H1 (cell line): ENCODE data around the gene B3GAT1. TPM values are rescaled to one million over a fixed set of nuclear protein-coding genes. Genes with fewer than 3 reads are reported as not detected.

Source experiments
- CTCF ChIA-PET: fragments of 300-600 bp; sonication (Branson Sonifier 250); formaldehyde crosslinking; loops from one replicate; lab custom pipeline; 2021; ENCODE audit not compliant: partially characterized antibody; lab: Charles Lee
- POLR2A ChIA-PET: fragments of 300-600 bp; sonication (Branson Sonifier 250); formaldehyde crosslinking; loops from one replicate; lab custom pipeline; 2021; ENCODE audit warnings: inconsistent platforms; ENCODE audit not compliant: partially characterized antibody; lab: Charles Lee
- DNase-seq, 2 experiments: peaks; one replicate each; pipeline versions ENCODE4 v3.0.0 to v3.0.0-alpha.2; 2010 to 2022; ENCODE audit warnings: low spot score in 2 of 2, low read depth in 1 of 2, mixed read lengths in 1 of 2
- FAIRE-seq: peaks from 2 replicates; lab custom pipeline; 2011; peaks lifted over from hg19 to GRCh38; lab: Jason Lieb, UNC
- H2AFZ ChIP-seq: 2 replicates; pipeline ENCODE4 v1.8.1; 2012; ENCODE audit warnings: low read length, inconsistent platforms
- H2AK5ac ChIP-seq: 2 replicates; pipeline ENCODE4 v1.6.1; 2013; ENCODE audit warnings: low read depth, low read length
- H2BK120ac ChIP-seq: replicated peaks from 2 replicates; pipeline ENCODE3; 2013; ENCODE audit warnings: low read depth, low read length, inconsistent platforms
- H2BK12ac ChIP-seq: 2 replicates; pipeline ENCODE4 v1.6.1; 2013; ENCODE audit warnings: low read depth, low read length
- H2BK15ac ChIP-seq: 2 replicates; pipeline ENCODE4 v1.6.1; 2013; ENCODE audit warnings: low read length
- H2BK20ac ChIP-seq: 2 replicates; pipeline ENCODE4 v1.6.1; 2013; ENCODE audit warnings: low read length
- H2BK5ac ChIP-seq: 2 replicates; pipeline ENCODE4 v1.6.1; 2013; ENCODE audit warnings: low read depth, low read length
- H3K14ac ChIP-seq: 2 replicates; pipeline ENCODE4 v1.6.1; 2013; ENCODE audit warnings: inconsistent platforms; ENCODE audit not compliant: insufficient read length
- H3K18ac ChIP-seq: 2 replicates; pipeline ENCODE4 v1.6.1; 2013; ENCODE audit warnings: low read length; ENCODE audit errors: extremely low read depth
- H3K23ac ChIP-seq: 2 replicates; pipeline ENCODE4 v1.6.1; 2013; ENCODE audit warnings: inconsistent platforms; ENCODE audit not compliant: insufficient read length
- H3K23me2 ChIP-seq: 2 replicates; pipeline ENCODE4 v1.6.1; 2013; ENCODE audit warnings: low read depth, low read length
- H3K27ac ChIP-seq: 2 replicates; pipeline ENCODE4 v1.6.1; 2011; ENCODE audit warnings: low read depth, low read length, inconsistent platforms
- H3K27me3 ChIP-seq, 4 experiments: replicated peaks in 1 of 4; 1 replicate in 1 of 4; 2 replicates in 3 of 4; pipeline versions ENCODE4 v1.6.1 to v1.8.1; 2011 to 2013; ENCODE audit warnings: low read length in 3 of 4, mild to moderate bottlenecking in 3 of 4, inconsistent platforms in 2 of 4, mixed read lengths in 2 of 4, moderate library complexity in 1 of 4; ENCODE audit not compliant: control insufficient read depth in 3 of 4, insufficient read depth in 3 of 4; ENCODE audit errors: extremely low read depth in 1 of 4
- H3K36me3 ChIP-seq, 4 experiments: 2 replicates each; pipeline versions ENCODE4 v1.6.1 to v1.8.1; 2011 to 2013; ENCODE audit warnings: mild to moderate bottlenecking in 4 of 4, low read length in 3 of 4, moderate library complexity in 2 of 4, control low read depth in 1 of 4, inconsistent platforms in 1 of 4; ENCODE audit not compliant: insufficient read depth in 4 of 4, control insufficient read depth in 2 of 4
- H3K4ac ChIP-seq: replicated peaks from 2 replicates; pipeline ENCODE3; 2013; ENCODE audit warnings: low read length, low read depth, mixed read lengths, inconsistent platforms; ENCODE audit not compliant: insufficient read length
- H3K4me1 ChIP-seq, 4 experiments: replicated peaks in 1 of 4; 1 replicate in 1 of 4; 2 replicates in 3 of 4; pipeline versions ENCODE4 v1.6.1 to v1.8.1; 2011 to 2013; ENCODE audit warnings: low read length in 3 of 4, inconsistent platforms in 2 of 4, mixed read lengths in 1 of 4; ENCODE audit not compliant: insufficient read depth in 4 of 4, control insufficient read depth in 3 of 4
- H3K4me2 ChIP-seq, 2 experiments: 2 replicates each; pipeline versions ENCODE4 v1.6.1 to v1.8.1; 2011 to 2013; ENCODE audit warnings: low read depth in 2 of 2, low read length in 2 of 2, control low read depth in 1 of 2, inconsistent platforms in 1 of 2, mild to moderate bottlenecking in 1 of 2; ENCODE audit not compliant: insufficient read depth in 1 of 2
- H3K4me3 ChIP-seq, 4 experiments: fragments of 200-600, 300-600 bp in 1 of 4; sonication (generic), shearing (Covaris generic), sonication (Bioruptor Twin) in 1 of 4; 2 replicates each; pipeline versions ENCODE4 v1.5.1 to v1.8.1; 2011 to 2016; ENCODE audit warnings: low read length in 4 of 4, low read depth in 3 of 4, control low read depth in 2 of 4, inconsistent platforms in 2 of 4, mild to moderate bottlenecking in 2 of 4, mixed read lengths in 1 of 4, moderate library complexity in 1 of 4; ENCODE audit not compliant: insufficient read depth in 2 of 4; ENCODE audit errors: extremely low read depth in 1 of 4
- H3K56ac ChIP-seq: replicated peaks from 2 replicates; pipeline ENCODE3; 2013; ENCODE audit warnings: low read depth, mild to moderate bottlenecking, mixed read lengths, low read length, inconsistent platforms; ENCODE audit not compliant: insufficient read length
- H3K79me1 ChIP-seq: 2 replicates; pipeline ENCODE4 v1.6.1; 2013; ENCODE audit warnings: low read depth, low read length, control low read depth
- H3K79me2 ChIP-seq, 2 experiments: 2 replicates each; pipeline versions ENCODE4 v1.6.1 to v1.8.1; 2012 to 2013; ENCODE audit warnings: low read length in 2 of 2, mild to moderate bottlenecking in 2 of 2, inconsistent platforms in 1 of 2; ENCODE audit not compliant: insufficient read depth in 2 of 2, control insufficient read depth in 1 of 2
- H3K9ac ChIP-seq, 4 experiments: replicated peaks in 1 of 4; 1 replicate in 1 of 4; 2 replicates in 3 of 4; pipeline versions ENCODE4 v1.6.1 to v1.8.1; 2011 to 2013; ENCODE audit warnings: low read depth in 3 of 4, low read length in 3 of 4, control low read depth in 2 of 4, mild to moderate bottlenecking in 2 of 4, moderate library complexity in 2 of 4, inconsistent platforms in 1 of 4; ENCODE audit errors: extremely low read depth in 1 of 4
- H3K9me3 ChIP-seq, 2 experiments: 2 replicates each; pipeline versions ENCODE4 v1.6.1 to v1.8.1; 2012 to 2013; ENCODE audit warnings: mild to moderate bottlenecking in 2 of 2, moderate library complexity in 2 of 2, control low read depth in 1 of 2, inconsistent platforms in 1 of 2, low read depth in 1 of 2, low read length in 1 of 2, mixed read lengths in 1 of 2; ENCODE audit not compliant: insufficient read depth in 2 of 2
- H4K20me1 ChIP-seq, 2 experiments: replicated peaks in 1 of 2; 2 replicates each; pipeline versions ENCODE3 to v1.8.1; 2011 to 2013; ENCODE audit warnings: inconsistent platforms in 2 of 2, low read length in 2 of 2, mild to moderate bottlenecking in 1 of 2; ENCODE audit not compliant: insufficient read depth in 2 of 2, control insufficient read depth in 1 of 2
- H4K5ac ChIP-seq: 2 replicates; pipeline ENCODE4 v1.6.1; 2013; ENCODE audit warnings: low read length, low read depth, mixed read lengths, inconsistent platforms; ENCODE audit not compliant: insufficient read length
- H4K8ac ChIP-seq: 2 replicates; pipeline ENCODE4 v1.8.0; 2013; ENCODE audit warnings: mild to moderate bottlenecking, moderate library complexity, low read length, inconsistent platforms; ENCODE audit not compliant: insufficient read depth; ENCODE audit errors: extremely low read depth
- H4K91ac ChIP-seq: replicated peaks from 2 replicates; pipeline ENCODE3; 2013; ENCODE audit warnings: low read length, mixed read lengths, inconsistent platforms; ENCODE audit not compliant: insufficient read length
- ASH2L ChIP-seq: fragments of 200-600, 300-600 bp; sonication (generic); IDR thresholded peaks from one replicate; pipeline ENCODE4 v1.7.1; 2017; ENCODE audit warnings: low read length
- CHD2 ChIP-seq: IDR thresholded peaks from 2 replicates; pipeline ENCODE4 v1.6.1; 2012; ENCODE audit warnings: low read length, improper control_type of control experiment
- EP300 ChIP-seq, 2 experiments: IDR thresholded peaks; 1 replicate in 1 of 2; 2 replicates in 1 of 2; pipeline ENCODE4 v1.6.1; 2011 to 2012; ENCODE audit warnings: low read depth in 2 of 2, low read length in 2 of 2, mild to moderate bottlenecking in 2 of 2, borderline replicate concordance in 1 of 2, inconsistent platforms in 1 of 2, moderate library complexity in 1 of 2
- EZH2 ChIP-seq: fragments of 200-600 bp; sonication (generic); IDR thresholded peaks from 2 replicates; pipeline ENCODE4 v1.7.1; 2012; ENCODE audit warnings: low read depth, mild to moderate bottlenecking, moderate library complexity, low read length, inconsistent platforms; ENCODE audit not compliant: severe bottlenecking
- MAFK ChIP-seq: IDR thresholded peaks from 2 replicates; pipeline ENCODE4 v1.6.1; 2012; ENCODE audit warnings: low read depth, mild to moderate bottlenecking, improper control_type of control experiment, low read length
- PHF8 ChIP-seq: fragments of 200-600 bp; sonication (generic); conservative IDR thresholded peaks from 2 replicates; pipeline ENCODE4 v1.7.1; 2012; ENCODE audit warnings: low read depth, mild to moderate bottlenecking, inconsistent platforms, low read length, moderate library complexity
- POLR2AphosphoS5 ChIP-seq: IDR thresholded peaks from 2 replicates; pipeline ENCODE4 v1.6.1; 2011; ENCODE audit warnings: low read depth, low read length
- SIRT6 ChIP-seq: IDR thresholded peaks from one replicate; pipeline ENCODE4 v1.7.1; 2012; ENCODE audit warnings: low read length, inconsistent platforms
- TAF7 ChIP-seq: optimal IDR thresholded peaks from 2 replicates; pipeline ENCODE3; 2011; ENCODE audit warnings: low read depth, mild to moderate bottlenecking, inconsistent platforms, low read length, moderate library complexity, borderline replicate concordance
- YY1 ChIP-seq: IDR thresholded peaks from 2 replicates; pipeline ENCODE4 v1.6.1; 2011; ENCODE audit warnings: low read depth, mild to moderate bottlenecking, low read length
- WGBS, 2 experiments: shearing (Covaris generic) in 1 of 2; methylation state at CpG; one replicate each; pipeline versions ENCODE4 v1.1.6 to v1.1.7; 2013 to 2015; ENCODE audit warnings: low lambda C conversion rate in 2 of 2, mixed read lengths in 2 of 2, inconsistent platforms in 1 of 2, low coverage in 1 of 2, missing lambda C conversion rate in 1 of 2; ENCODE audit not compliant: insufficient replicate concordance in 2 of 2, insufficient coverage in 1 of 2, insufficient read length in 1 of 2; ENCODE audit errors: extremely low coverage in 1 of 2, missing lambda C conversion rate in 1 of 2; 5-methylcytosine and 5-hydroxymethylcytosine counted together
- polyA plus RNA-seq, 7 experiments: library from polyadenylated mRNA; depleted of rRNA in 3 of 7; stranded (reverse) in 5 of 7; unstranded in 2 of 7; fragments of >200 nt in 5 of 7; fragments of 200-250 nt in 2 of 7; gene quantifications; 1 replicate in 5 of 7; 2 replicates in 1 of 7; 4 replicates in 1 of 7; pipeline versions ENCODE4 v1.2.1 to v1.2.3, GENCODE V29; 2011 to 2013; ENCODE audit warnings: missing spikeins in 2 of 7, mixed read lengths in 2 of 7
- total RNA-seq: library from RNA; stranded (reverse); fragmentation: NEBNext Ultra II Directional; extraction: Animal tissue kit (Norgen Biotek cat#: 25700); gene quantifications from 2 replicates; pipeline ENCODE4 v1.2.1, GENCODE V29; 2021
- TF ChIP-seq, protein P1 (sequence below): IDR thresholded peaks from 2 replicates; pipeline ENCODE4 v1.6.1; 2011; ENCODE audit warnings: low read length, improper control_type of control experiment

The B3GAT1 gene
- total and polyA plus RNA-seq, 2 of the 8 experiments (the other 6 are each of a cell fraction or from before 2014, with no cell fraction given), result 19.7 to 32.4 TPM

GRCh38 chr11:134349802-134350355 is 62.2 kb downstream of the B3GAT1 start:
- Histone ChIP-seq H4K5ac (no peak overlapping the region), H3K23me2 (no peaks in the 10 kb centered on the region), H3K9ac (no peak overlapping the region), H2BK120ac (no peak overlapping the region), H4K91ac (no peak overlapping the region), H3K4me2 (no peak overlapping the region), H2BK20ac (no peak overlapping the region), H3K79me1 (no peaks in the 10 kb centered on the region), H4K20me1 (no peaks in the 10 kb centered on the region), H2BK12ac (no peak overlapping the region), H3K36me3 (no peaks in the 10 kb centered on the region), H3K79me2 (no peaks in the 10 kb centered on the region), H3K18ac (no peak overlapping the region), H3K14ac (no peak overlapping the region), H3K27me3 (no peaks in the 10 kb centered on the region; a peak in 1 of 7 replicates), H3K9me3 (no peaks in the 10 kb centered on the region), H2AFZ (no peak overlapping the region), H2AK5ac (no peak overlapping the region), H3K23ac (no peak overlapping the region), H4K8ac (no peak overlapping the region), H2BK5ac (0 out of 2 replicates have a peak overlapping the region, but pooled peaks have one; percentile 3), H2BK15ac (no peak overlapping the region), H3K4me1 (peaks cover 0 to 3% (median 1%) of the 10 kb centered on the region in 4 experiments; a peak in 3 of 7 replicates), H3K56ac (no peak overlapping the region), H3K4me3 (no peak overlapping the region), H3K27ac (no peak overlapping the region), H3K4ac (no peak overlapping the region)
- CTCF ChIA-PET, result interaction anchor here (1.3 to 1.7 kb wide), 2 partner anchors 9 to 43 kb away, joined by 4 to 6 read pairs; no protein-coding TSS in a partner anchor
- WGBS, 2 experiments, result 86% methylated on average over 10 of the region's 10 CpGs; no CpG with 5 or more reads in 1 of the 2 experiments
- POLR2A ChIA-PET, result no interaction called here
- DNase-seq (no peak), FAIRE-seq (no peak)
- no peak for TF ChIP-seq EZH2
- TF ChIP-seq MAFK, result no peak
- TF ChIP-seq YY1, result no peak
- no peak for TF ChIP-seq SIRT6
- no peak for TF ChIP-seq CHD2
- TF ChIP-seq PHF8, result no peak
- no peak for TF ChIP-seq ASH2L
- TF ChIP-seq EP300 (IDR thresholded peaks at IDR 0.05; ENCODE audit: borderline replicate concordance in 1 of 2, low read depth in 2 of 2, low read length in 2 of 2), result no peak
- TF ChIP-seq POLR2AphosphoS5, result no peak
- TF ChIP-seq, protein P1, sequence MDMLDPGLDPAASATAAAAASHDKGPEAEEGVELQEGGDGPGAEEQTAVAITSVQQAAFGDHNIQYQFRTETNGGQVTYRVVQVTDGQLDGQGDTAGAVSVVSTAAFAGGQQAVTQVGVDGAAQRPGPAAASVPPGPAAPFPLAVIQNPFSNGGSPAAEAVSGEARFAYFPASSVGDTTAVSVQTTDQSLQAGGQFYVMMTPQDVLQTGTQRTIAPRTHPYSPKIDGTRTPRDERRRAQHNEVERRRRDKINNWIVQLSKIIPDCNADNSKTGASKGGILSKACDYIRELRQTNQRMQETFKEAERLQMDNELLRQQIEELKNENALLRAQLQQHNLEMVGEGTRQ, result no peak
- no peak for TF ChIP-seq TAF7
